HEK293T (cell line): Measurements from ENCODE around the gene MOK.

Experiments
- ARNT ChIP-seq: fragments of 450-650 bp; IDR thresholded peaks from 2 replicates; pipeline ENCODE4 v1.6.1; 2017; ENCODE audit warnings: mild to moderate bottlenecking
- SUZ12 ChIP-seq: fragments of 450-650 bp; IDR thresholded peaks from 2 replicates; pipeline ENCODE4 v1.6.1; 2016; ENCODE audit warnings: mild to moderate bottlenecking

GRCh38 chr14:102207831-102208365, 97.1 kb downstream of the MOK start:
- TF ChIP-seq SUZ12 (no peak), ARNT (no peak)
